Measurements from ENCODE around the gene SLC4A4. TPM values are rescaled to one million over a fixed set of nuclear protein-coding genes. Genes with fewer than 3 reads are reported as not detected.

The SLC4A4 gene
- total RNA-seq, 2 donors from 2014 or later = 21.7 to 27.3 TPM

DNA sequence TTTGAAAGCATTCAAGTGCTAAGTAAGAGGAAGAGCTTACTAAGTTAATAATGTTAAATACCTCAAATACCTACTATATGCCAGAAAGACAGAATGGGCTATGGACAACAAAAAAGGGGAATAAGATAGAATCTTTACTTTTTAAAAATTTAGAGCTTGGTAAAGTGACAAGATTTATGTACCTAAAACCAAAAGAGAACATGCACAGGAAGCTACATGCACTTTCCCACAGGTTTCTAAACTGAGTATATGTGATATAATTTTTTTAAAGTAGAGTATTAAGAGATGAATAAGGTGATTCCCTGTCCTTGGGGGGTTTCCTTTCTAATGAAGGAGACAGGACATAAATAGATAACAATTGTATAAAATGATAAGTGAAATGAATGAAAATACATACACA lies 30.7 kb downstream of the SLC4A4 start:
- Histone ChIP-seq H3K4me3 (no peak overlapping the region), H3K9me3 (no peaks in the 10 kb centered on the region), H3K36me3 (no peaks in the 10 kb centered on the region), H3K27me3 (no peaks in the 10 kb centered on the region), H3K27ac (no peak overlapping the region), H3K4me1 (no peaks in the 10 kb centered on the region)
- TF ChIP-seq, protein P1, sequence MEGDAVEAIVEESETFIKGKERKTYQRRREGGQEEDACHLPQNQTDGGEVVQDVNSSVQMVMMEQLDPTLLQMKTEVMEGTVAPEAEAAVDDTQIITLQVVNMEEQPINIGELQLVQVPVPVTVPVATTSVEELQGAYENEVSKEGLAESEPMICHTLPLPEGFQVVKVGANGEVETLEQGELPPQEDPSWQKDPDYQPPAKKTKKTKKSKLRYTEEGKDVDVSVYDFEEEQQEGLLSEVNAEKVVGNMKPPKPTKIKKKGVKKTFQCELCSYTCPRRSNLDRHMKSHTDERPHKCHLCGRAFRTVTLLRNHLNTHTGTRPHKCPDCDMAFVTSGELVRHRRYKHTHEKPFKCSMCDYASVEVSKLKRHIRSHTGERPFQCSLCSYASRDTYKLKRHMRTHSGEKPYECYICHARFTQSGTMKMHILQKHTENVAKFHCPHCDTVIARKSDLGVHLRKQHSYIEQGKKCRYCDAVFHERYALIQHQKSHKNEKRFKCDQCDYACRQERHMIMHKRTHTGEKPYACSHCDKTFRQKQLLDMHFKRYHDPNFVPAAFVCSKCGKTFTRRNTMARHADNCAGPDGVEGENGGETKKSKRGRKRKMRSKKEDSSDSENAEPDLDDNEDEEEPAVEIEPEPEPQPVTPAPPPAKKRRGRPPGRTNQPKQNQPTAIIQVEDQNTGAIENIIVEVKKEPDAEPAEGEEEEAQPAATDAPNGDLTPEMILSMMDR (IDR thresholded peaks at IDR 0.05) = no peak
- DNase-seq (ENCODE audit: low spot score) = no peak

DNA sequence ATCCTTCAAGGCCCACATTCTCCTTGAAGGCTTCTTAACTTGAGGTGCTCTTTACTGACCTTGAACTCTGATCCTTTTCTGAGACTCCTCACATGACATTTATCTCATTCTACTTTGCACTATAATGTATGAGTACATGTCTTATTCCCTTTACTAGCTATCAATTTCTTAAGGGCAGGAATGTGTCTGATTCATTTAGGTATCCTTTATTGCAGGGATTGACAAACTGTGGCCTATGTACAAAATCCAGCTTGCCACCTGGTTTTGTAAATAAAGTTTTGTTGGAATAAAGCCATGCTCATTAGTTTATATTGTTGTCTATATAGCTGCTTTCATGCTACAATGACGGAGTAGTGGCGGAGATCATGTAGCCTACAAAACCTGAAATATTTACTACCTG lies 36.7 kb downstream of the SLC4A4 start:
- H3K36me3 ChIP-seq = no peaks in the 10 kb centered on the region
- no peak for DNase-seq (ENCODE audit: low spot score)
- H3K27ac ChIP-seq = no peak overlapping the region
- no peaks in the 10 kb centered on the region for H3K27me3 ChIP-seq
- H3K4me3 ChIP-seq = no peak overlapping the region
- TF ChIP-seq, protein P1 (IDR thresholded peaks at IDR 0.05) = no peak
- no peaks in the 10 kb centered on the region for H3K4me1 ChIP-seq
- no peaks in the 10 kb centered on the region for H3K9me3 ChIP-seq

DNA sequence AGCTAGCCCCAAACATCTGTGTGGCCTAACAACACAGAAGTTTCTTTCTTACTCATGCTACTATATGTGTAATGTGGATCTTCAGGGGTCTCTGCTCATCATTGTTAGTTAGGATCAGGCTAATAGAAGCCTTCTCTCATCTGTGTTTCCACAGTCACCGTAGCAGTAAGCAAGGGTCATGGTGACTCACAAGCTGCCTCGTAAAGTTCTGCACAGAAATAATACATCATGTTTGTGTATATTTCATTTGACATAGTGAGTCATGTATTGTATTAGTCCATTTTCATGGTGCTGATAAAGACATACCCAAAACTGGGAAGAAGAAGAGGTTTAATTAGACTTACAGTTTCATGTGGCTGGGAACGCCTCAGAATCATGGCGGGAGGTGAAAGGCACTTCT lies 38.7 kb downstream of the SLC4A4 start:
- TF ChIP-seq, protein P1 (IDR thresholded peaks at IDR 0.05) = no peak
- no peaks in the 10 kb centered on the region for H3K36me3 ChIP-seq
- H3K4me1 ChIP-seq = no peaks in the 10 kb centered on the region
- H3K27me3 ChIP-seq = no peaks in the 10 kb centered on the region
- H3K27ac ChIP-seq = no peak overlapping the region
- H3K4me3 ChIP-seq = no peak overlapping the region
- H3K9me3 ChIP-seq = no peaks in the 10 kb centered on the region
- no peak for DNase-seq (ENCODE audit: low spot score)

DNA sequence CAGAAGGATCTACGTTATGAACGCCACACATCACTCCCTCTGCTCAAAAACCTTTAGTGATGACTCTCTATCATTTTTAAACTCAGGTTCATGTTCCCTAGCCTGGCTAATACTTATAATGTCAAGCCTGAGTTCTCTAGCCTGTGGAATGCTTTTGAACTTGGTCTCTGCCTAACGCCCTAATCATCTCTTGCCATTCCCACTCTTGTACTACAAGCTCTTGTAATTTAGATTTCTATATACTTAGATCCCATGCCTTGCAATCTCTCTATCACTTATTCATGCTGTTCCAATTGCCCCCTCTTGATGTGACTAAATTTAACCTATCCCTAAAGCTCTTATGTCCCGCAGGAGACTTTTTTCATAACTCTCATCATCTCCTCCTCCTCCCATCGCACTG lies 40.3 kb downstream of the SLC4A4 start:
- Histone ChIP-seq H3K4me3 (no peak overlapping the region), H3K36me3 (no peaks in the 10 kb centered on the region), H3K4me1 (no peaks in the 10 kb centered on the region), H3K27me3 (no peaks in the 10 kb centered on the region), H3K27ac (no peak overlapping the region), H3K9me3 (no peaks in the 10 kb centered on the region)
- no peak for DNase-seq (ENCODE audit: low spot score)
- TF ChIP-seq, protein P1 (IDR thresholded peaks at IDR 0.05) = no peak

DNA sequence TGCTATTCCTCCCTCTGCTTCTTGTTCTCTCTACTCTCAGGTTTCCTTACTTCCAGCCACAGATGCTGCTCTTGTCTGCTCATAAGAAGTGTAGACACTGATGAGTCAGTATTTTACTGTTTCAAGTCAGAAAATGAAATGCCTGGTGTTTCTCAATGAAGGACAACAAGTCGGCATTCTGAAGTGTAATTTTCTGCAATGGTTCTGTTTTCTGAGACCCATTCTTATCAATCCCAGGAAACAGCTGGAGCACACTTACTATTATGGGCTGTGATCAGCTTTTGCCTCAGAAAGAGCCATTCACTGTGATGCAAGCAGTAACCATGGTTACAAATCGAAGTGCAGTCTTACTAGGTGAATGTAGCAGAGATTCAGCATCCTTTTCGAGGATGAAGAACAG lies 42.0 kb downstream of the SLC4A4 start:
- TF ChIP-seq, protein P1 (IDR thresholded peaks at IDR 0.05) = no peak
- H3K36me3 ChIP-seq = no peaks in the 10 kb centered on the region
- H3K27ac ChIP-seq = no peak overlapping the region
- no peaks in the 10 kb centered on the region for H3K9me3 ChIP-seq
- no peak overlapping the region for H3K4me3 ChIP-seq
- no peaks in the 10 kb centered on the region for H3K4me1 ChIP-seq
- no peak for DNase-seq (ENCODE audit: low spot score)
- no peaks in the 10 kb centered on the region for H3K27me3 ChIP-seq

DNA sequence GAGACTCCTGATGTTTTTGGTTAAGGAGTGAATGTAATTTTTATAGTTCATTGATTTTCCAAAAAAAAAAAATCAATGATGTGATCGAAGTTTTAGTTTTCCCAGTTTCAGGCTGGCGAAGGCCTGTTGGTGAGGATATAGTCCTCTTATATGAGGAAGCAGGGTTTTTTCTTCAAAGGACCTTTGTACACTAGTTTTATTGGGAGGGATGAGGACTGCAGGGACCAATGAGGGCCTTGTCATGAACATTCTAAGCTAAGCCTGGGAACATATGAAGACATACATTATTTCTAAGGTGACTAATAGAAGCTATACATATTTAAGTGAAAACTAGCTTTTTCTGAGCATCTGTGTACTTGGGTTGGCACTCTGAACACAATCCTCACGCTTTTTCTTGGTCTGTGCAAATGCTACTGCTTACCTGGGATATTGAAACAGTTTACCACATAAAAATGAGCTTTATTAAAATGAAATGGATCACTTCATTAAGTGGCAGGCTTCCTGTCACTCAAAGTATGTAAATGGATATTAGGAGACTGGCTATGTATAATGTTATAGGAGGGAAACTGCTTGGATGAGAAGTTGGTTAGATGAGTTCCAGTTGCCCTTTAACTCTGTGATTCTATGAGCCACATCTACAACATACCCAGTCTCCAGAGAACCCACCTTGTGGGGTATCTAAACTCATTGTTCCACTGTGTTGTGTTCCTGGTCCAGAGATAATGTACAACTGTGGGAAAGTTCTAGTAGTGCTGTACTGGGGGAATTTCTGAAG lies 43.5 kb downstream of the SLC4A4 start:
- TF ChIP-seq, protein P1 (IDR thresholded peaks at IDR 0.05) = no peak
- no peaks in the 10 kb centered on the region for H3K36me3 ChIP-seq
- no peaks in the 10 kb centered on the region for H3K4me1 ChIP-seq
- no peaks in the 10 kb centered on the region for H3K27me3 ChIP-seq
- no peak overlapping the region for H3K4me3 ChIP-seq
- no peaks in the 10 kb centered on the region for H3K9me3 ChIP-seq
- no peak for DNase-seq (ENCODE audit: low spot score)
- H3K27ac ChIP-seq = no peak overlapping the region
